Left forelimb (tissue), 1 donor: ENCODE data around the gene CD70.
"Not testable (repeated sequence)": the region's sequence is repeated elsewhere in the genome, so short reads cannot be mapped to it uniquely, and the experiment has no call there.

Experiments
- DNase-seq: peaks from one replicate; pipeline ENCODE4 v3.0.0-alpha.2; 2018; ENCODE audit warnings: low spot score

Gene CD70

GRCh38 chr19:6570764-6571163 is 20.2 kb downstream of the CD70 start:
- no peak for DNase-seq

- DNase-seq: no peak
These were observed 22.1 kb downstream of the CD70 start for GRCh38 chr19:6568816-6569215.

- no peak for DNase-seq
These were observed 22.9 kb downstream of the CD70 start for GRCh38 chr19:6568010-6568526.

GRCh38 chr19:6566727-6567126 is 24.2 kb downstream of the CD70 start:
- not testable (repeated sequence) for DNase-seq

- DNase-seq: no peak
These were observed 26.6 kb downstream of the CD70 start for GRCh38 chr19:6564393-6564792.

- not testable (repeated sequence) for DNase-seq
These were observed 28.5 kb downstream of the CD70 start for GRCh38 chr19:6562437-6562836.

- no peak for DNase-seq
These were observed 34.3 kb downstream of the CD70 start for GRCh38 chr19:6556480-6557195.

GRCh38 chr19:6556043-6556449 is 34.9 kb downstream of the CD70 start:
- no peak for DNase-seq

- no peak for DNase-seq
These were observed 39.1 kb downstream of the CD70 start for GRCh38 chr19:6551607-6552450.

GRCh38 chr19:6551091-6551490 is 39.9 kb downstream of the CD70 start:
- no peak for DNase-seq

GRCh38 chr19:6550679-6551078 is 40.3 kb downstream of the CD70 start:
- DNase-seq: not testable (repeated sequence)

GRCh38 chr19:6543866-6544347 is 47.0 kb downstream of the CD70 start:
- DNase-seq: no peak

GRCh38 chr19:6540918-6541689 is 49.8 kb downstream of the CD70 start:
- DNase-seq: no peak

- no peak for DNase-seq
These were observed 51.4 kb downstream of the CD70 start for GRCh38 chr19:6539514-6539913.
